HG03103 (cell line): ENCODE measurements around the gene SCFD2.

Source experiments
- ATAC-seq: cut with Tn5 transposase; IDR thresholded peaks from one replicate; pipeline ENCODE4 v1.9.1; 2021; ENCODE audit warnings: low read depth; ENCODE audit not compliant: unreplicated experiment

Gene SCFD2

GRCh38 chr4:52911684-52912294, 454.1 kb downstream of the SCFD2 start:
- ATAC-seq = no peak

DNA sequence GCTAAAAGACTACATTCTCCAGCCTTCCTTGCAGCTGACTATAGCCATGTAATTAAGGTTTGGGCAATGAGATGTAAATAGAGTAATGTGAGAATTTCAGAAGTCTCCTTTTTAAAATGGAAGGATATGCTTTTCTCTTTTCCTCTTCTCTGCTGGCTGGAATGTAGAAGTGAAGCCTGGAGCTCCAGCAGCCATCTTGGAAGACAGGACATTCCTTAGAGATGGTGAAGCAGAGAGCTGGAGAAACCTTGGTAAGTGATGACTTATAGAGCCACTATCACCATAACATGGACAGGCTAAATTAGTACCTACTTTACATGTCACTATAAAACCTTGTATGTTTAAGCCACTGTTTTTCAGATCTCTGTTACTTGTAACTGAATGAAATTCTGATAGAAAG, 455.7 kb downstream of the SCFD2 start:
- no peak for ATAC-seq

DNA sequence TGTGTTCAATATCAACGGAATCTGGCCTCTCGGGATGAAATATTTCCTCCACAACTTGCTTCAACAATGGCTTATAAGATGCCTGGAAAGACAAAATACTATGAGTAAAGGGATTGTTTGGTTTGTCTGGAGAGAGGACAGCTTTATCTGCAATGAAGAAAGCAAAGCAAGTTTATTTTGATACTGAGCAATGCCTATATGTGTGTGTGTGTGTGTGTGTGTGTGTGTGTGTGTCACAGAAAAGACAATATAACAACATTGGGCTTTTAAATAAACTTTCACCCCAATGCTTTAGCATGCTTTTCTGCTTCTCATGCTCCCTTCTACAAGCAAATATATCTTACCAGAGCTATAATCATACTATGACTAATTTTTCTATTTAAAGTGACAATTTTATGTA, 458.4 kb downstream of the SCFD2 start:
- no peak for ATAC-seq

DNA sequence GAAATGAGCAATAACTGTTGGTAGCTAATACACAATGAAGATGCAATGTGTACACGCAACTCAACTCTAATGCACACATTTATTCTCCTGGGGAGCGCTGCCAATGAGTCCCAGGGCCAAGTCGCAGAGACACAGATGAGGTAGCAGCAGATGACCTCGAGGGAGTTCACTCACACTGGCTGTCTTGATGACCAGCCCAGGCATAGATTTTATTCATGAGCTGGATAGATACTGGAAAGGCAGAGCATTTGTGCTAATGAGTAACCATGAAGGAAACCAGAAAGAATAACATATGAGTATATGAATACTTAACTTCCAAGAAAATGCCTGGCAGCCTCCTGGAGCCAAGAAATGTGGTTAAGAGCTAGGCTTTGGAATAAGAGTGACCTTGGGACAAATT, 461.4 kb downstream of the SCFD2 start:
- ATAC-seq = no peak

DNA sequence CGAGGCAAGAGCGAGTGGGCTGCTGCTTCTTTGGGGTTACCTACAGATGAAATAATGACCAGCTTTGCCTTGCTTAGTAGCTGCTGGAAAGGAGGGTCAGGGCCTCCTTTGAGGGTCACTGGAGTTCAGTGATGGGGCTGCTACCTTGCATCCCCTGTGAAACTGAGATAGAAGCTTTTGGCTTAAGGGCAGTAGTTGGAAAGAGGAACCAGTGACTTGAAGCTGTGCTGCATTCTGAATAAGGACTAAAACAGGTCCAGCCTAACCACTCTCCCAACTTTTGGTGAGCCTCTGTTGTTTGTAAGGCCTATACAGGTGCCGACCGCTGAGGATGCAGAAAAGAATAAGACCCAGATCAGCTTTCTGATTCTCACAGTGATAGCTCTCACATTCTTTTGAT, 462.6 kb downstream of the SCFD2 start:
- no peak for ATAC-seq

DNA sequence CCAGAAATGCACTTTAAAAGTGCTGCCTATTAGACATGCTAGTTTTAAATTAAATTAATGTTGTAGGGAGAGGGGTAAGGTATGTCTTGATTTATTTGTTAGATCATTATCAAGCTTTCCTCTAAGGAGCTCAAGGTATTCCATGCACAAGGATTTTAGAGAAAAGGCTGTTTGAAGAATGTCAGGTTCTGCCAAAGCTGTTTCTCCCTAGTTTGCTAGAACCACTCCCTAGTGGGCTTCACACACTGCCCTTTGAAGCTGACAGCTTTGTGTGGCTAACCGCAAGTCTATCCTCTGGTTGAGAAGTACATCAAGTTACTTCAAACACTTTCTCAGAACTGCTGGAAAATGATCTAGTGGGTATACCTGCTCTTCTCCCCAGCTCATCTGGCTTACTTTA, 471.4 kb downstream of the SCFD2 start:
- ATAC-seq = no peak

- ATAC-seq = no peak
Measured at GRCh38 chr4:52892880-52893279, 473.0 kb downstream of the SCFD2 start.

DNA sequence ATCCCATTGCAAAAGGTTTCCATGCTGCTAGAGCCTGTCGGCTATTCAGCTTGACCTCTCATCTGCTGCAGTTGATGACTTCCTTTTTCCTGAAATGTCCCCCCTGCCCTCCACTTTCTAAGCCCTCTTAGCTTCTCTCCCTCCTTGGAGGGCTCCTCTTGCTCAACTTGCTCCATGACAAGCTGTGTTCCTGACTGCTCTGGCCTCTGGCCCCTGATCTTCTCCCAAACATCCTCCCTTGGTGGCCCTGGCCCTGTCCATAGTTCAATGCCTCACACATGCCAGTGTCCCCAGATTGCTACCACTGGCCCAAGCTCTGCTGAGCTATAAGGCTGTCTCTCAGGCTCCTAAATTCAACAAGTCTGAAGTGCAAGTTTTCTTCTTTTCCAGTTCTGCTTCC, 474.1 kb downstream of the SCFD2 start:
- ATAC-seq = no peak

- no peak for ATAC-seq
Measured at GRCh38 chr4:52890521-52890791, 475.4 kb downstream of the SCFD2 start.

GRCh38 chr4:52889778-52890520, 475.9 kb downstream of the SCFD2 start:
- no peak for ATAC-seq

DNA sequence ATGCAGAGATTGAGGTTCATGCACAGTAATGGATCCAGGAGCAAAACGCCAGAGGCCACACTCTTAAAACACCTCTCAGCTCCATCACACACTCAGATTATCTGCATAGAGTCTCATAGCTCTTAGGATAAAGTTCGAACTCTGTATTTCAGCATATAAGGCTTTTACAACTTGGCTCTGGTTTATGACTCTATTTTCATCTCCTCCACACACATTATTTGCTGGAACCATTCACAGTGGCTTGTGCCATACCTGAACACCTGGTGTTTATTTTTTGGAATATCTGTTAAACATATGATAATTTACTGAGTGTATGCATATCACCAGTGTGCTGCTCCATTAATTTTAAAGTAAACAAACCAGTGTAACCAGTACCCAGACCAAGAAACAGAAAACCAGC, 476.5 kb downstream of the SCFD2 start:
- no peak for ATAC-seq

DNA sequence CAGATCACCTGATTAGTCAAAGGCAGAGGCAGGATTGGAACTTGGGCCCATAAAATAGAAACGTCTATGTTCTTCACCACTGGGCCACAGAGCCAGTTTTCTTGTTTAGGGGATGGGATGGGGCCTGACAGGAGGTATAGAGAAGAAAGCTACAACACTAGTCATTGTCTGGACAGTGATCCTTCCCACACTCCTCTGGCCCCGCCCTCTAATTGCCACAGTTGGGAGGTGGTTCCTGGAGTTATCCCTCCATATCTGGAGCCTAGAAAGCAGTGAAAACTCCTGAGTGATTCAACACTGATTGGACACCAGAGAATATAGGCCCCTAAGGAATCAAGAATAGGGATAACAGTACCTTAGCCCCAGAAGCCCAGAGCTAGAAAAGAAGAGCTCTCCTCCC, 480.9 kb downstream of the SCFD2 start:
- no peak for ATAC-seq

DNA sequence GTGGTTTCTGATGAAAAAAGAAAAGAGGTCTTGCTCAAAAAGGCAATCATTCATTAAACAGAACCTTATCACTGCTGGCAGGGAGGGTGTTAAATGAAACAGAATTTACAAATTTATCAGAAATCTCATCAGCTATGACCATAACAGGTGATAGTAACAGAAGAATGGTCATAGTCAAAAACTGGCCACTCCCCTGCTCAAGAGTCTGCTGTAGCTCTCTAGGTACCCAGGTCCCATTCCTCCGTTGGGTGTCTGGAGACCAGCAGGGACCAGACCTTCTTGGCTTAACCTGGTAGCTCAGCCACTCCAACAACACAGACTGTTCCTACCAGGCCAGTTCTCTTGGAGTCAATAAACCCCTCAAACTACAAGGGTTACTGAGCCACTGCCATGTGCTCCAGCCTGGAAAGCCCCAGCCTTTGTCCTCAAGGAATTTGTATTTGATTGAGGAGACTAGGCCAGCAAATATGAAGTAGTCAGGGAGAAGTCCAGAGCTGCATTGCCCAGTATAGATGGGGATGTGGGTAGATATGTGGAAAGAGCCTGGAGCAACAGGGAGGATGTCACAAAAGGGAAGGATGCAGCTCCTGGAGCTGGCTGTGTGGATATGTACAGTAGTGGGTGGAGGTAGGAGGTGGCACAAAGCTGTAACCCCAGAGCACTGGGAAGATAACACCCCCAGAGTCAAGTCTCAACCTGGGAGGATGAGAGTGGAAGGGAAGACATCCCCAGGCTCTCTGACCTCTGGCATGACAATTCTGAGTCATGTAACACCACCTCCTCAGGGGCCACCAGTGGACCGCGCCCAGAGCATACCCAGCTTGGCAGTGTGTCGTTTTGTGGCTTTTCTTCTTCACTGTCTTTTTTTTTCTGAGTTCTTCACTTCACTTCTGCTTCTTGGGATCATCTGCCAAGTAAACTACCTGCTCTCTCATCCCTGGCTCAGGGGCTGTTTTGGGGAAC, 481.9 kb downstream of the SCFD2 start:
- ATAC-seq = no peak

GRCh38 chr4:52883183-52883621, 482.7 kb downstream of the SCFD2 start:
- no peak for ATAC-seq

DNA sequence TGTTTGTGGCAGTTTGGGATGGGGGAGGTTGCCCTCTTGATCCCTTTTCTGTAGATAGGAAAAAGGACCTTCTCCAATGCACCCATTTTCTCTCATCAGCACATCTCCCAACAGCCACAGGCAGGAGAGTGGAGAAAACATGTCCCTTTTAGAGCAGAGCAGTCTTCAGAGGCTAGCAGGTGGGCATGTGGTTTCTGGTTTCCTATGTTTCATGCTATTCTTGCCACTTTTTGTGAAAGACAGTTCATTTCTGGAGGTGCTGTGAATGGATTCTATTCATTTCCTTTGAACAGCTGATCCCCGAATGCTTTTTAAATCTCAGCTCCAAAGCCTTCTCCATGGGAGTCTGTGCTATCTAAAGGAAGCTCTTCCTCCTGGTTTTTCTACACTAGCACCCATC, 484.9 kb downstream of the SCFD2 start:
- no peak for ATAC-seq

DNA sequence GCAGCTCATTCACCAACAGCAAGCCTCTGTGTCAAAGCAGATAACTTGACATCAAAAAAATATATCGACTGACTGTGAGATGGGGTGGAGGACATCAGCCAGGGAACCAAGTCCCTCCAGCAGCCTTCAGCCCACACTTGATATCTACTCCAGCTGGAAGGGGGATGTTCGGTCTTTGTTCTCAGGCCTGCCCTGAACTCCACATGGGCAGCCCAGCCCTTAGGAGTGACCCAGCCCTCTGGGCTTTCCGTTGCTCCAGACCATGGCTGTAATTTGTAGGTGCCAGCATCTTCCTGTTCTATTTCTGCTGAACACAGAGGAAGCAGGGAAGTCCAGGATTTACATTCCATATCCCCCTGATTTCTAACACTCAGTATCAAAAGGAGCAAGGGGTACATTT, 486.4 kb downstream of the SCFD2 start:
- no peak for ATAC-seq

DNA sequence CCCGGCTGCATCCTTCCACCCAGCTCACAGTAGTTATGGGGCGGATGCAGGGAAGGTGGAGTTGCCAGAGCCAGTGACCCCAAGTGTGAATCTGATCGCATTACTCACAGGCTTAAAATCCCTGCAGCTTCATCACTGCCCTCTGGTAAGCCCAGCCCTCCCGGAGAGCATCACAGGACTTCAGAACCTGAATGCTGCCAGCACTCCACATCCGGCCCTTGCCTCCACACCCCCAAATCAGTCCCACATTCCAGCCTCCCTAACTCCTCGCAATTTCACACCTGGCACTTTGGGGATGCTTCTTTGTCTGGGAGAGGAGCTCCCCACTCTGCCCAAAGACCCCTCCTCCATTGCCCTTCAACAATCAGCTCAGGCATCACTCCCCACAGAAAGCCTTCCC, 488.2 kb downstream of the SCFD2 start:
- no peak for ATAC-seq

DNA sequence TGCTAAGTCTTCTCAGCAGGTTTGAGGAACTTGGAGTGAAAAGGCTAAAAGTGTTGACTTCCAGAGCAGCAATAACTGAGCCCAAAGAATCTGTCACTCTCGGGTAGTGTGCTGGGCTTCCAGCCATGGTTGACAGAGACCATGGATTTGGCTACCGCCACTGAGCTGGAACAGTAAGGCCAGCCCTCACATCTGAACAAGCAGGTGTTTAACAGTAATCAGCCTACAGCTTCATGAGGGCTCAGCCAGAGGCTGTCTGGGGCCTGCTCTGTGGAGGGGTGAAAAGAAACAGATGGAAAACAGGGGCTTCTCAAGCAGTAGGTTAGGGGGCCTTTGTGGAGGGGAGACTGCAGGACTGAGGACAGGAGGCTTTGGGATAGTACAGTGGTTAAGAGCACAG, 488.8 kb downstream of the SCFD2 start:
- no peak for ATAC-seq

- no peak for ATAC-seq
Measured at GRCh38 chr4:52876069-52876468, 489.8 kb downstream of the SCFD2 start.

DNA sequence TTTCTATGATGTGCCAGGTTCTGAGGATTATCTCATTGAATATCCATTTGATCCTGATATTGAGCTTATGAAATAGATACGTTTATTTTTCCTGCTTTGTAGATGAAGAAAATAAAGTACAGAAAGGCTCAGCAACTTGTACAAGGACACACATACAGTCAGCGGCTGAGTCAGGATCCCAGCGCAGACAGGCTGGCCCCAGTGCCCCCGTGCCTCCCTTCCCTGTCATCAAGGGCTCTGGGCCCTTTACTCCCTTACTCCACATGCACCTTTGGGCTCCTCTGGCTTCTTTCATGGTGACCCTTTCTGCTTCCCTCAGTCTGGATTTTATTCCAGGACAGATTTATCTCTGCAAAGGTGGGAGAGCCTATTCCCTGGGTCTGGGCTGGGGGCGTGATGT, 490.9 kb downstream of the SCFD2 start:
- no peak for ATAC-seq

- no peak for ATAC-seq
Measured at GRCh38 chr4:52873861-52874343, 492.0 kb downstream of the SCFD2 start.
